ENCODE measurements around the gene ATP6V1B1. TPM values are rescaled to one million over a fixed set of nuclear protein-coding genes. Genes with fewer than 3 reads are reported as not detected.

ATP6V1B1 gene
- total and polyA plus RNA-seq, 10 of the 15 experiments (the other 5 are each of a cell fraction or from before 2014, with no cell fraction given) = not detected

DNA sequence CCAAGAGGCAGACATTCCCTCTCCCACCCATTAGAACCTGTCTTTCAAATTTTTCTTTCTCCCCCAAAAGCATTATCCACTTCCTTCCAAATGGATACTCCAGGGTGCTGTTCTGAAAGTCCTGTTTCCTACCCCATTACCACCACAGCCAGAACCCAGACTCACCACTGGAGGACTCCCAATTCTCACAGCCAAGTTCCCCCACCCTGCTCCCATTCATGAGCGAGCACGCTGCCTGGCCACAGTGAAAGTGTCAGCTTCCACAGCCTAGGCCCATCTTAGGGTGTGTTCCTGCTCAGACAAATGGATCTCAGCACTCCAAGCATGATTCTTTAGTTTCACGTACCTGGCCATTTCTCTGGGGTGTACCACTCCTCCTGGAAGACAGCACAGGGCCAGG, 38.9 kb downstream of the ATP6V1B1 start:
- Histone ChIP-seq H2AFZ (ENCODE audit: control insufficient read depth, low read depth, low read length) (no peak overlapping the region), H3K4me3 (no peak overlapping the region), H3K79me2 (ENCODE audit: control insufficient read depth, insufficient read depth, low read length) (no peaks in the 10 kb centered on the region), H3K36me3 (ENCODE audit: control insufficient read depth in 2 of 2, insufficient read depth in 2 of 2, low read length in 1 of 2) (no peaks in the 10 kb centered on the region), H3K4me1 (ENCODE audit: control insufficient read depth, insufficient read depth, low read length) (peaks cover 7% of the 10 kb centered on the region), H3K27me3 (replicated peaks in 1 of 2; ENCODE audit: control insufficient read depth in 2 of 2, insufficient read depth in 2 of 2, low read length in 1 of 2) (no peaks in the 10 kb centered on the region), H3K4me2 (ENCODE audit: control insufficient read depth, insufficient read depth) (no peak overlapping the region), H3K9me3 (replicated peaks; ENCODE audit: control insufficient read depth, insufficient read depth, low read length) (no peaks in the 10 kb centered on the region), H4K20me1 (ENCODE audit: control insufficient read depth, insufficient read depth) (no peaks in the 10 kb centered on the region), H3K9ac (ENCODE audit: control insufficient read depth, insufficient read depth, low read length) (no peak overlapping the region), H3K27ac (ENCODE audit: control insufficient read depth, insufficient read depth) (no peak overlapping the region)
- RAD21 ChIA-PET (ENCODE audit: unreplicated experiment) = no interaction called here
- CTCF ChIA-PET = interaction anchor here (1.0 to 7.2 kb wide), 6 partner anchors 10 to 55 kb away, joined by 3 to 72 read pairs (median 4); no protein-coding TSS in a partner anchor
- POLR2A ChIA-PET = no interaction called here
- in situ Hi-C loops (cut with MboI) = no loop called here
- BruUV-seq (replicated peaks) = no TSS peak
- FAIRE-seq = no peak
- TF ChIP-seq ZNF207 (IDR thresholded peaks at IDR 0.05; ENCODE audit: borderline replicate concordance) (no peak), SIN3A (IDR thresholded peaks at IDR 0.05; ENCODE audit: low read depth, low read length) (no peak), BHLHE40 (IDR thresholded peaks at IDR 0.05; ENCODE audit: borderline replicate concordance in 1 of 2, low read depth in 2 of 2, low read length in 1 of 2) (no peak), ZSCAN29 (IDR thresholded peaks at IDR 0.05) (no peak)
- TF ChIP-seq, protein P1, sequence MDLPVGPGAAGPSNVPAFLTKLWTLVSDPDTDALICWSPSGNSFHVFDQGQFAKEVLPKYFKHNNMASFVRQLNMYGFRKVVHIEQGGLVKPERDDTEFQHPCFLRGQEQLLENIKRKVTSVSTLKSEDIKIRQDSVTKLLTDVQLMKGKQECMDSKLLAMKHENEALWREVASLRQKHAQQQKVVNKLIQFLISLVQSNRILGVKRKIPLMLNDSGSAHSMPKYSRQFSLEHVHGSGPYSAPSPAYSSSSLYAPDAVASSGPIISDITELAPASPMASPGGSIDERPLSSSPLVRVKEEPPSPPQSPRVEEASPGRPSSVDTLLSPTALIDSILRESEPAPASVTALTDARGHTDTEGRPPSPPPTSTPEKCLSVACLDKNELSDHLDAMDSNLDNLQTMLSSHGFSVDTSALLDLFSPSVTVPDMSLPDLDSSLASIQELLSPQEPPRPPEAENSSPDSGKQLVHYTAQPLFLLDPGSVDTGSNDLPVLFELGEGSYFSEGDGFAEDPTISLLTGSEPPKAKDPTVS (IDR thresholded peaks at IDR 0.05; ENCODE audit: low read depth, low read length) = no peak
- SMC1A ChIA-PET (ENCODE audit: uncharacterized antibody, unreplicated experiment) = no interaction called here
- 78% methylated on average over 3 of the region's 3 CpGs for WGBS (ENCODE audit: insufficient coverage, insufficient replicate concordance, low lambda C conversion rate, missing lambda C conversion rate)
- no peak for DNase-seq (ENCODE audit: low read depth, low spot score)
- intact Hi-C loops (cut with micrococcal nuclease; ENCODE audit: unreplicated experiment) = no loop called here
- ATAC-seq = no peak

DNA sequence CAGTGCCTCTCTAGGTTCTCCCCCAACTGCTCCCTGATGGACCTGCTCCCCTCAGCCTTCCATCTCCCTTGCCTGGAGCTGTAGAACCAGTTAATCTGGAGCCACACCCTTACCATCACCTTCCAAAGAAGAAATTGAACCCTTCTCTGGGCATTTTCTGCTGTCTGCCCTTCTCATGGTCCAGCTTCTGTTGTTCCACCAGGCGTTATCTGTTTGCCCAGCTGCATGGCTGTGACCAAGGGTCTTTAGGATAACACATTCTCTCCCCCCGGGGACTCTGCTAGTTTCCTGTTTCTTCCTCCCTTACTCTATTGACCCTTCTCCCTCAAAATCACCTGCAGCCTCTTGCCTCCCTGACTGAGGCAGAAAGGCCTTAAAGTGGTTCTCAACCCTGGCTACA, 39.5 kb downstream of the ATP6V1B1 start:
- FAIRE-seq (no peak), DNase-seq (ENCODE audit: low read depth, low spot score) (no peak), ATAC-seq (no peak)
- Histone ChIP-seq H3K4me3 (no peak overlapping the region), H2AFZ (ENCODE audit: control insufficient read depth, low read depth, low read length) (no peak overlapping the region), H3K9me3 (replicated peaks; ENCODE audit: control insufficient read depth, insufficient read depth, low read length) (no peaks in the 10 kb centered on the region), H4K20me1 (ENCODE audit: control insufficient read depth, insufficient read depth) (no peaks in the 10 kb centered on the region), H3K9ac (ENCODE audit: control insufficient read depth, insufficient read depth, low read length) (no peak overlapping the region), H3K27ac (ENCODE audit: control insufficient read depth, insufficient read depth) (no peak overlapping the region), H3K79me2 (ENCODE audit: control insufficient read depth, insufficient read depth, low read length) (no peaks in the 10 kb centered on the region), H3K27me3 (replicated peaks in 1 of 2; ENCODE audit: control insufficient read depth in 2 of 2, insufficient read depth in 2 of 2, low read length in 1 of 2) (no peaks in the 10 kb centered on the region), H3K4me1 (ENCODE audit: control insufficient read depth, insufficient read depth, low read length) (peaks cover 7% of the 10 kb centered on the region), H3K36me3 (ENCODE audit: control insufficient read depth in 2 of 2, insufficient read depth in 2 of 2, low read length in 1 of 2) (no peaks in the 10 kb centered on the region), H3K4me2 (ENCODE audit: control insufficient read depth, insufficient read depth) (no peak overlapping the region)
- no TSS peak for BruUV-seq (replicated peaks)
- SMC1A ChIA-PET (ENCODE audit: uncharacterized antibody, unreplicated experiment) = no interaction called here
- WGBS (ENCODE audit: insufficient coverage, insufficient replicate concordance, low lambda C conversion rate, missing lambda C conversion rate) = 50% methylated on average over 2 of the region's 2 CpGs
- RAD21 ChIA-PET (ENCODE audit: unreplicated experiment) = no interaction called here
- intact Hi-C loops (cut with micrococcal nuclease; ENCODE audit: unreplicated experiment) = no loop called here
- CTCF ChIA-PET = interaction anchor here (0.9 to 7.2 kb wide), 5 partner anchors 9 to 27 kb away, joined by 4 to 72 read pairs (median 5); no protein-coding TSS in a partner anchor
- in situ Hi-C loops (cut with MboI) = no loop called here
- POLR2A ChIA-PET = no interaction called here
- TF ChIP-seq LARP7 (IDR thresholded peaks at IDR 0.05) (no peak), SREBF2 (IDR thresholded peaks at IDR 0.05; ENCODE audit: low read length) (no peak), ZSCAN29 (IDR thresholded peaks at IDR 0.05) (no peak), MYB (IDR thresholded peaks at IDR 0.05; ENCODE audit: borderline replicate concordance, low read depth, low read length) (no peak)
- TF ChIP-seq, protein P2, sequence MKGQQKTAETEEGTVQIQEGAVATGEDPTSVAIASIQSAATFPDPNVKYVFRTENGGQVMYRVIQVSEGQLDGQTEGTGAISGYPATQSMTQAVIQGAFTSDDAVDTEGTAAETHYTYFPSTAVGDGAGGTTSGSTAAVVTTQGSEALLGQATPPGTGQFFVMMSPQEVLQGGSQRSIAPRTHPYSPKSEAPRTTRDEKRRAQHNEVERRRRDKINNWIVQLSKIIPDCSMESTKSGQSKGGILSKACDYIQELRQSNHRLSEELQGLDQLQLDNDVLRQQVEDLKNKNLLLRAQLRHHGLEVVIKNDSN (IDR thresholded peaks at IDR 0.05; ENCODE audit: borderline replicate concordance, extremely low read length, insufficient read depth, low read depth, low read length) = no peak
- TF ChIP-seq, protein P3, sequence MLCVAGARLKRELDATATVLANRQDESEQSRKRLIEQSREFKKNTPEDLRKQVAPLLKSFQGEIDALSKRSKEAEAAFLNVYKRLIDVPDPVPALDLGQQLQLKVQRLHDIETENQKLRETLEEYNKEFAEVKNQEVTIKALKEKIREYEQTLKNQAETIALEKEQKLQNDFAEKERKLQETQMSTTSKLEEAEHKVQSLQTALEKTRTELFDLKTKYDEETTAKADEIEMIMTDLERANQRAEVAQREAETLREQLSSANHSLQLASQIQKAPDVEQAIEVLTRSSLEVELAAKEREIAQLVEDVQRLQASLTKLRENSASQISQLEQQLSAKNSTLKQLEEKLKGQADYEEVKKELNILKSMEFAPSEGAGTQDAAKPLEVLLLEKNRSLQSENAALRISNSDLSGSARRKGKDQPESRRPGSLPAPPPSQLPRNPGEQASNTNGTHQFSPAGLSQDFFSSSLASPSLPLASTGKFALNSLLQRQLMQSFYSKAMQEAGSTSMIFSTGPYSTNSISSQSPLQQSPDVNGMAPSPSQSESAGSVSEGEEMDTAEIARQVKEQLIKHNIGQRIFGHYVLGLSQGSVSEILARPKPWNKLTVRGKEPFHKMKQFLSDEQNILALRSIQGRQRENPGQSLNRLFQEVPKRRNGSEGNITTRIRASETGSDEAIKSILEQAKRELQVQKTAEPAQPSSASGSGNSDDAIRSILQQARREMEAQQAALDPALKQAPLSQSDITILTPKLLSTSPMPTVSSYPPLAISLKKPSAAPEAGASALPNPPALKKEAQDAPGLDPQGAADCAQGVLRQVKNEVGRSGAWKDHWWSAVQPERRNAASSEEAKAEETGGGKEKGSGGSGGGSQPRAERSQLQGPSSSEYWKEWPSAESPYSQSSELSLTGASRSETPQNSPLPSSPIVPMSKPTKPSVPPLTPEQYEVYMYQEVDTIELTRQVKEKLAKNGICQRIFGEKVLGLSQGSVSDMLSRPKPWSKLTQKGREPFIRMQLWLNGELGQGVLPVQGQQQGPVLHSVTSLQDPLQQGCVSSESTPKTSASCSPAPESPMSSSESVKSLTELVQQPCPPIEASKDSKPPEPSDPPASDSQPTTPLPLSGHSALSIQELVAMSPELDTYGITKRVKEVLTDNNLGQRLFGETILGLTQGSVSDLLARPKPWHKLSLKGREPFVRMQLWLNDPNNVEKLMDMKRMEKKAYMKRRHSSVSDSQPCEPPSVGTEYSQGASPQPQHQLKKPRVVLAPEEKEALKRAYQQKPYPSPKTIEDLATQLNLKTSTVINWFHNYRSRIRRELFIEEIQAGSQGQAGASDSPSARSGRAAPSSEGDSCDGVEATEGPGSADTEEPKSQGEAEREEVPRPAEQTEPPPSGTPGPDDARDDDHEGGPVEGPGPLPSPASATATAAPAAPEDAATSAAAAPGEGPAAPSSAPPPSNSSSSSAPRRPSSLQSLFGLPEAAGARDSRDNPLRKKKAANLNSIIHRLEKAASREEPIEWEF (IDR thresholded peaks at IDR 0.05; ENCODE audit: insufficient replicate concordance, low read depth, low read length) = no peak

Measured in GM12878 (cell line).